Measurements from ENCODE around the gene ZNF181.

Gene ZNF181

DNA sequence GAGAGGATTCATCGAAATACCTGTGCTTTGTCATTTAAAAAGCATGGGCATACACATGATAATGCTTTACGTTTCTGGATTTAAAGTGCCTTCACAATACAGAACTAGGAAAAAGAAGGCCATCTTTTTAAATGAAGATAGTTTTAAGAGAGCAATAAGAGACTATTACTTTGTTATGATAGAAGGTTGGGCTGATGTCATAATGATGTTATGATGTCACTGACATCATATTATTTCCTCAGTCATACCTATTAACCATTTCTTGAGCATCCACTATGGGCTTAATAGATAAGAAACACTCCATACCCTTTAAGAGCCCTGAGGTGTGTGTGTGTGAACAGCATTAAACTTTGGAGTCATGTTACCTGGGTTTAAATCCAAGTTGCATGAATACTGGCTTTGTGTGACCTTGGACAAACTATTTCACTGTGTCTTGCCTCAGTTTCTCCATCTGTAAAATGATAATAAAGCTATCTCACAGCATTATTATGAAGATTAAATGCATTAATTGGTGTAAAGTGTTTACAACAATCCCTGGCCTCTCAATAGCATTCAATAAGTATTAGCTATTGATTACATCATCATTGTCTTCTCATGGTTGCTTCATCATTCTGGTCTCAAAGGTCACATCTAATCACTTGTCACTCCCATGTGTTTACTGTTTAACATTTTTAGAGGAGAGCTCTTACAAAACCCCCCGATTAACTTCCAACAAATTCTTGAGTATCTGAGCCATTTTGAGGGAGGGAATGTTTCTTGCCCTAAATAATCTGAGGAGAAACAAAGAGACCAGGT lies 11.1 kb downstream of the ZNF181 start:
- Histone ChIP-seq H3K4me3 (ENCODE audit: low read depth in 1 of 2, low read length in 2 of 2) (no peak overlapping the region), H3K27ac (ENCODE audit: low read depth, low read length) (no peak overlapping the region), H3K4me1 (ENCODE audit: control insufficient read depth in 1 of 2, insufficient read depth in 2 of 2, low read length in 2 of 2) (no peaks in the 10 kb centered on the region), H3K36me3 (ENCODE audit: control insufficient read depth in 1 of 2, insufficient read depth in 2 of 2, low read length in 2 of 2) (peaks cover 1 to 16% of the 10 kb centered on the region in 2 donors), H3K9me3 (ENCODE audit: control insufficient read depth in 1 of 2, low read length in 2 of 2) (peaks cover 66 to 82% of the 10 kb centered on the region in 2 donors), H3K27me3 (ENCODE audit: control insufficient read depth in 1 of 2, insufficient read depth in 2 of 2, low read length in 2 of 2) (no peaks in the 10 kb centered on the region), H3K9ac (ENCODE audit: low read depth in 1 of 2, low read length in 2 of 2) (no peak overlapping the region)

DNA sequence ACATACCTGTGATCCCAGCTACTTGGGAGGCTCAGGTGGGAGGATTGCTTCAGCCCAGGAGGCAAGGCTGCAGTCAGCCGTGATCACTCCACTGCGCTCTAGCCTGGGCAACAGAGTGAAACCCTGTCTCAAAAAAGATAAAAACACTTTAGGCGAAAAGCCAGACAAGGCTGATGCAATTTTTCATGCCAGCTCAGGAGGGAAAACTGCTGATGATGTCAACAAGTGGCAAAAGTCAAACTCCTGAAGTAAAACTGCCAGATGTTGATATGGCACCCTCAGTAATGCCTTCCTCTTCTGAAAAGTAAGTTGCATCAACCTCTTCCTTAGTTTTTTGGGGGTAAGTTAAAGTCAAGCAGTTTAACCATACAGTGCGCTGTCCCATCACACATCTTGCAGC lies 23.4 kb downstream of the ZNF181 start:
- no peak overlapping the region for H3K9ac ChIP-seq (ENCODE audit: low read depth in 1 of 2, low read length in 2 of 2)
- H3K4me1 ChIP-seq (ENCODE audit: control insufficient read depth in 1 of 2, insufficient read depth in 2 of 2, low read length in 2 of 2), result no peaks in the 10 kb centered on the region
- no peak overlapping the region for H3K4me3 ChIP-seq (ENCODE audit: low read depth in 1 of 2, low read length in 2 of 2)
- H3K36me3 ChIP-seq (ENCODE audit: control insufficient read depth in 1 of 2, insufficient read depth in 2 of 2, low read length in 2 of 2), result peaks cover 14 to 21% of the 10 kb centered on the region in 2 donors
- H3K27me3 ChIP-seq (ENCODE audit: control insufficient read depth in 1 of 2, insufficient read depth in 2 of 2, low read length in 2 of 2), result no peaks in the 10 kb centered on the region
- H3K9me3 ChIP-seq (ENCODE audit: control insufficient read depth in 1 of 2, low read length in 2 of 2), result peaks cover 79 to 89% of the 10 kb centered on the region in 2 donors
- H3K27ac ChIP-seq (ENCODE audit: low read depth, low read length), result no peak overlapping the region

DNA sequence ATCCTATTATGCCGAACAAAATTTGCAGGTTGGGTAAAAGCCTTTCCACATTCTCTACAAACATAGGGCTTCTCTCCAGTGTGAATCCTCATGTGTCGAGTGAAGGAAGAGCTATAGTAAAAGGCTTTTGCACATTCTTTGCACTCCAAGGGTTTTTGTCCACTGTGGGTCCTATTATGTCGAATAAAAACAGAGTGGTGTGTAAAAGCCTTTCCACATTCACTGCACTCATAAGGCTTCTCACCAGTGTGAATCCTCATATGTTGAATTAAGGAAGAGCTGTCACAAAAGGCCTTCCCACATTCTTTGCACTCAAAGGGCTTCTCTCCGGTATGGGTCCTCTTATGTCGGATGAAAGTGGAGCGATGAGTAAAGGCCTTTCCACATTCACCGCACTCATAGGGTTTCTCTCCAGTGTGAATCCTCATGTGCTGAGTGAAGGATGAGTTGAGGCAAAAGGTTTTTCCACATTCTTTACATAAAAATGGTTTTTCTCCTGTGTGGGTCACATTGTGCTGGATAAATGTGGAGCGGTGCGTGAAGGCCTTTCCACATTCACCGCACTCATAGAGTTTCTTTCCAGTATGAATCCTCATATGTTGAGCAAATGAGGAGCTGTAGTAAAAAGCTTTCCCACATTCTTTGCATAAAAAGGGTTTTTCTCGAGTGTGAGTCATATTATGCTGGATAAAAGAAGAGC lies 25.3 kb downstream of the ZNF181 start:
- Histone ChIP-seq H3K9ac (ENCODE audit: low read depth in 1 of 2, low read length in 2 of 2) (no peak overlapping the region), H3K27ac (ENCODE audit: low read depth, low read length) (no peak overlapping the region), H3K4me3 (ENCODE audit: low read depth in 1 of 2, low read length in 2 of 2) (peak overlapping the region in 1 of 2 donors; percentile 29), H3K27me3 (ENCODE audit: control insufficient read depth in 1 of 2, insufficient read depth in 2 of 2, low read length in 2 of 2) (no peaks in the 10 kb centered on the region), H3K9me3 (ENCODE audit: control insufficient read depth in 1 of 2, low read length in 2 of 2) (peaks cover 79 to 89% of the 10 kb centered on the region in 2 donors), H3K4me1 (ENCODE audit: control insufficient read depth in 1 of 2, insufficient read depth in 2 of 2, low read length in 2 of 2) (no peaks in the 10 kb centered on the region), H3K36me3 (ENCODE audit: control insufficient read depth in 1 of 2, insufficient read depth in 2 of 2, low read length in 2 of 2) (peaks cover 14 to 30% of the 10 kb centered on the region in 2 donors)

DNA sequence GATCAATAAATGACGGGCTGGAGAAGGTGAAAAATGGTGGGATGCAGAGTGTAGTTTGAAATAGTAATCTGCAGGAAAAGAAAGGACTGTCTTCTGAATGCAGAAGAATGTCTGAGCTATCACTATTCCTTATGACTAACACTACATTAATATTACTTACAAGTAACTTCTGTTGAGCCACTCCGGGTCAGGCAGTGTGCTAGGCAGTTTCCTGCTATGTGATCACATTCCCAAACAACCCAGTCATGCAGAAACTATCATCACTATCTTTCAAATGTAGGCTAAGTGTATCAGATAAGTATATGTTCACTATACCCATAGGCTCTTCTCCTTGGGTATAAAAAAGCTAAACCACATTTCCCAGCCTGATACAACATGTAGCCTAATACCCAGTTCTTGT lies 32.3 kb downstream of the ZNF181 start:
- peaks cover 44 to 55% of the 10 kb centered on the region in 2 donors for H3K36me3 ChIP-seq (ENCODE audit: control insufficient read depth in 1 of 2, insufficient read depth in 2 of 2, low read length in 2 of 2)
- H3K27me3 ChIP-seq (ENCODE audit: control insufficient read depth in 1 of 2, insufficient read depth in 2 of 2, low read length in 2 of 2), result no peaks in the 10 kb centered on the region
- H3K4me1 ChIP-seq (ENCODE audit: control insufficient read depth in 1 of 2, insufficient read depth in 2 of 2, low read length in 2 of 2), result no peaks in the 10 kb centered on the region
- H3K9ac ChIP-seq (ENCODE audit: low read depth in 1 of 2, low read length in 2 of 2), result no peak overlapping the region
- H3K27ac ChIP-seq (ENCODE audit: low read depth, low read length), result no peak overlapping the region
- peaks cover 25 to 47% of the 10 kb centered on the region in 2 donors for H3K9me3 ChIP-seq (ENCODE audit: control insufficient read depth in 1 of 2, low read length in 2 of 2)
- peak overlapping the region in 1 of 2 donors; percentile 4 for H3K4me3 ChIP-seq (ENCODE audit: low read depth in 1 of 2, low read length in 2 of 2)

DNA sequence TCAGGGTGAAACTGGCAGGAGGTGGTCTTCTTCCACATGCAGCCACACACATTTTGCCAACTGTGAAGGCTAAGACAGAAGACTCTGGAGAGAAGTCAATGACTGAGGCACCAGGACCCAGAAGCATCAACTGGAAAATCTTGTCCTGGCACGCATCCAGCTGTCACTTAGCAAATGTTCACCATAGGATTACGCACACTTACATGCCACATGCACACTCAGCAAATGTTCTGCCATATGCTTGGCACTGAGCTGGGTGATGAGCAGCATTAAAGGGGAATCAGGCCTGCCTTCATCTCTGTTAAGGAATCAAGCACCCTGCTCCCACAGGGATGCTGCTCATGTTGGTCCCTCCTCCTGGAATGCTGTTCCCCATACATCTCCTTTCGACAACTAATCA lies 33.9 kb downstream of the ZNF181 start:
- peaks cover 44 to 45% of the 10 kb centered on the region in 2 donors for H3K36me3 ChIP-seq (ENCODE audit: control insufficient read depth in 1 of 2, insufficient read depth in 2 of 2, low read length in 2 of 2)
- no peaks in the 10 kb centered on the region for H3K27me3 ChIP-seq (ENCODE audit: control insufficient read depth in 1 of 2, insufficient read depth in 2 of 2, low read length in 2 of 2)
- no peak overlapping the region for H3K9ac ChIP-seq (ENCODE audit: low read depth in 1 of 2, low read length in 2 of 2)
- H3K4me3 ChIP-seq (ENCODE audit: low read depth in 1 of 2, low read length in 2 of 2), result no peak overlapping the region
- H3K4me1 ChIP-seq (ENCODE audit: control insufficient read depth in 1 of 2, insufficient read depth in 2 of 2, low read length in 2 of 2), result peaks cover 8 to 10% of the 10 kb centered on the region in 2 donors
- H3K9me3 ChIP-seq (ENCODE audit: control insufficient read depth in 1 of 2, low read length in 2 of 2), result peaks cover 20 to 34% of the 10 kb centered on the region in 2 donors
- no peak overlapping the region for H3K27ac ChIP-seq (ENCODE audit: low read depth, low read length)

DNA sequence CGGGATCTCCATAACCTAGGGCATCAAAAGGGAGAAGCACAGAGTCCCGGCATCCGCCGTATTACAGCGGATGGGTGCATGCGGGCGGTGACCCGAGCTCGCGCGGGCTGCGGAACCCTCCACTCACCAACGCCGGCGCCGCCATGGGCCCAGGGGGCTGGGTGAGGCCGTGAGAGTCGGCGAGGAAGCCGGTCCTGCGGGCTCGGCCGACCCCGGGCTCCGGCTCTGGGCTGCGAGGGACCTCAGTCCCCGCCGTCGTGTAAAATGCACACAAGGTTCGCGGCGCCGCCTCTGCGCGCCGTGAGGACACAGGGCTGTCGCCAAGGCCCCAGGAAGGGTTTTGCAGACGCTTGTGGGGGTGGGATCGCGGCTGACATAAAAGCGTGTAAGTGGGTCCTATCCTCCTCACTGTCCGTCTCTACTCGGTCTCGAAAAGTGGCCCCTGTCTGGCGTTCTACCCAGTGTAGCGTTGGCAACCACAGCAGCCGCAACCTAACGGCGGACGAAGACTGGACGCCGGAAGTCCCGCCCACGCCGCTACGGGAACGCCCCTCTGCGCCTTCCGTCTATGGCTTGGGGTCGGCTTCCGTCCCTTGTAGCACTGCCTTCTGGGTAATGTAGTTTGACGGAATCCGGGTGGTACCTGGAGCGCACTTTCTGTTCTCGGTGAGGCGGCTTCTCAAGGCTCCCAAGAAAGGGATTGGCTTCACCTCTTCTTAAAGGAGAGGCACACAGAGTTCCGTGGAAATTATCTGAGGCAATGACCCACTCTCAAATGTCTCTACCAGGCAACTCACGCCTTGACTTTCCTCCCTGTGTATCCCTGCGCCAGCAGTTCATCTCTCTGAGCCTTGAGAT lies 38.9 kb downstream of the ZNF181 start, which contains the start of gene ZNF599:
TSS of gene ZNF599 (minus strand) at position 519 of the 858 bp plus-strand sequence. CDS start at position 145, 374 bp downstream.
- no peaks in the 10 kb centered on the region for H3K9me3 ChIP-seq (ENCODE audit: control insufficient read depth in 1 of 2, low read length in 2 of 2)
- H3K27ac ChIP-seq (ENCODE audit: low read depth, low read length), result no peak within 1 kb of the TSS
- peak within 1 kb of the TSS; percentile 63 to 74 for H3K9ac ChIP-seq (ENCODE audit: low read depth in 1 of 2, low read length in 2 of 2)

DNA sequence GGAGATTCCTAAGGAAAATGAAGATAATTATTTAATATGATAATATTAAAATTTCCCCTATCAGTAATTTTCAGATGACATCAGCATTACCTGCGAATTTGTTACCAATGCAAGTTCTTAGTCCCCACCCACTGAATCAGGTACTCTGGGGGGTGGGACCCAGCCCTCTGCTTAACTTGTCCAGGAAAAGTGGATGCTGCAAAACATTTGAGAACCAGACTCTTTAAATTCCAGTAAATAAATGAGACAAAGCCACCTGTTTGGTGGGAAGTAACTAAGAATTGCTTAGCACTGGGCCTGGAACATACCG lies 39.5 kb downstream of the ZNF181 start:
- Histone ChIP-seq H3K4me1 (ENCODE audit: control insufficient read depth in 1 of 2, insufficient read depth in 2 of 2, low read length in 2 of 2) (peaks cover 8 to 10% of the 10 kb centered on the region in 2 donors), H3K27me3 (ENCODE audit: control insufficient read depth in 1 of 2, insufficient read depth in 2 of 2, low read length in 2 of 2) (no peaks in the 10 kb centered on the region), H3K9ac (ENCODE audit: low read depth in 1 of 2, low read length in 2 of 2) (no peak overlapping the region), H3K36me3 (ENCODE audit: control insufficient read depth in 1 of 2, insufficient read depth in 2 of 2, low read length in 2 of 2) (peaks cover 3 to 8% of the 10 kb centered on the region in 2 donors), H3K4me3 (ENCODE audit: low read depth in 1 of 2, low read length in 2 of 2) (peak overlapping the region; percentile 77 to 92), H3K27ac (ENCODE audit: low read depth, low read length) (no peak overlapping the region), H3K9me3 (ENCODE audit: control insufficient read depth in 1 of 2, low read length in 2 of 2) (no peaks in the 10 kb centered on the region)

More for the DNA sequence above, 38.9 kb downstream of the ZNF181 start, which contains the start of gene ZNF599:
- Histone ChIP-seq H3K4me1 (ENCODE audit: control insufficient read depth in 1 of 2, insufficient read depth in 2 of 2, low read length in 2 of 2) (peaks cover 8 to 10% of the 10 kb centered on the region in 2 donors), H3K4me3 (ENCODE audit: low read depth in 1 of 2, low read length in 2 of 2) (peak within 1 kb of the TSS; percentile 77 to 92), H3K27me3 (ENCODE audit: control insufficient read depth in 1 of 2, insufficient read depth in 2 of 2, low read length in 2 of 2) (no peaks in the 10 kb centered on the region), H3K36me3 (ENCODE audit: control insufficient read depth in 1 of 2, insufficient read depth in 2 of 2, low read length in 2 of 2) (peaks cover 8 to 14% of the 10 kb centered on the region in 2 donors)

GRCh38 chr19:34774857-34775256 lies 40.8 kb downstream of the ZNF181 start:
- Histone ChIP-seq H3K9me3 (ENCODE audit: control insufficient read depth in 1 of 2, low read length in 2 of 2) (no peaks in the 10 kb centered on the region), H3K4me1 (ENCODE audit: control insufficient read depth in 1 of 2, insufficient read depth in 2 of 2, low read length in 2 of 2) (peaks cover 8 to 10% of the 10 kb centered on the region in 2 donors), H3K36me3 (ENCODE audit: control insufficient read depth in 1 of 2, insufficient read depth in 2 of 2, low read length in 2 of 2) (no peaks in the 10 kb centered on the region), H3K9ac (ENCODE audit: low read depth in 1 of 2, low read length in 2 of 2) (no peak overlapping the region), H3K27ac (ENCODE audit: low read depth, low read length) (no peak overlapping the region), H3K27me3 (ENCODE audit: control insufficient read depth in 1 of 2, insufficient read depth in 2 of 2, low read length in 2 of 2) (no peaks in the 10 kb centered on the region), H3K4me3 (ENCODE audit: low read depth in 1 of 2, low read length in 2 of 2) (no peak overlapping the region)

GRCh38 chr19:34778342-34778741 lies 44.3 kb downstream of the ZNF181 start:
- no peak overlapping the region for H3K4me3 ChIP-seq (ENCODE audit: low read depth in 1 of 2, low read length in 2 of 2)
- H3K9ac ChIP-seq (ENCODE audit: low read depth in 1 of 2, low read length in 2 of 2), result no peak overlapping the region
- H3K9me3 ChIP-seq (ENCODE audit: control insufficient read depth in 1 of 2, low read length in 2 of 2), result no peaks in the 10 kb centered on the region
- no peak overlapping the region for H3K27ac ChIP-seq (ENCODE audit: low read depth, low read length)
- no peaks in the 10 kb centered on the region for H3K27me3 ChIP-seq (ENCODE audit: control insufficient read depth in 1 of 2, insufficient read depth in 2 of 2, low read length in 2 of 2)
- H3K36me3 ChIP-seq (ENCODE audit: control insufficient read depth in 1 of 2, insufficient read depth in 2 of 2, low read length in 2 of 2), result no peaks in the 10 kb centered on the region
- no peaks in the 10 kb centered on the region for H3K4me1 ChIP-seq (ENCODE audit: control insufficient read depth in 1 of 2, insufficient read depth in 2 of 2, low read length in 2 of 2)
